SU-DHL-6 (cell line): Measurements from ENCODE around the gene CACNA2D1.

Experiments
- EZH2phosphoT487 ChIP-seq: fragments of 200-600 bp; sonication (generic), shearing (Covaris generic); conservative IDR thresholded peaks from 2 replicates; pipeline ENCODE4 v1.6.1; 2018; ENCODE audit warnings: mild to moderate bottlenecking, antibody characterized with exemption, low read length, moderate library complexity, mixed read lengths
- TF ChIP-seq, protein P1 (sequence below): fragments of 200-600 bp; sonication (generic); IDR thresholded peaks from one replicate; pipeline ENCODE4 v1.5.1; 2017; ENCODE audit warnings: antibody characterized with exemption, mild to moderate bottlenecking, low read length, moderate library complexity; ENCODE audit not compliant: insufficient read depth, poor library complexity, severe bottlenecking

DNA sequence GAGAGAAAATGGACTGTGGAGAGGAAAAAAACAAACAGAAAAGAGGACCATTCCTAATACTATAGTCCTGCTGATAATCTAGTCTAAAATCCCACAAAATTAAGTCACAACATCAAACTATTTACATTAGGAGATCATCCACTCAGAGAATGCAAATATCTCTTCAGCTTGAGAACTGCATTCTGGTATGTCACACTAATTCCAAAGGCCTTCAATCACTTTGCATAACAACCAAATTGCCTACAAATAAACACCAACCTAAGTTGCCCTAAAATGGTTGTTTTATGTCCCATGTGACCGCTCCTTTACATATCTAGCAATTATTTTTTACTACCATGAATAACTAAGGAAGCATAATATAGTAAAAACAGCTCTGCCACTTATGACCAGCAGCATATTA lies 264.3 kb downstream of the CACNA2D1 start:
- TF ChIP-seq, protein P1, sequence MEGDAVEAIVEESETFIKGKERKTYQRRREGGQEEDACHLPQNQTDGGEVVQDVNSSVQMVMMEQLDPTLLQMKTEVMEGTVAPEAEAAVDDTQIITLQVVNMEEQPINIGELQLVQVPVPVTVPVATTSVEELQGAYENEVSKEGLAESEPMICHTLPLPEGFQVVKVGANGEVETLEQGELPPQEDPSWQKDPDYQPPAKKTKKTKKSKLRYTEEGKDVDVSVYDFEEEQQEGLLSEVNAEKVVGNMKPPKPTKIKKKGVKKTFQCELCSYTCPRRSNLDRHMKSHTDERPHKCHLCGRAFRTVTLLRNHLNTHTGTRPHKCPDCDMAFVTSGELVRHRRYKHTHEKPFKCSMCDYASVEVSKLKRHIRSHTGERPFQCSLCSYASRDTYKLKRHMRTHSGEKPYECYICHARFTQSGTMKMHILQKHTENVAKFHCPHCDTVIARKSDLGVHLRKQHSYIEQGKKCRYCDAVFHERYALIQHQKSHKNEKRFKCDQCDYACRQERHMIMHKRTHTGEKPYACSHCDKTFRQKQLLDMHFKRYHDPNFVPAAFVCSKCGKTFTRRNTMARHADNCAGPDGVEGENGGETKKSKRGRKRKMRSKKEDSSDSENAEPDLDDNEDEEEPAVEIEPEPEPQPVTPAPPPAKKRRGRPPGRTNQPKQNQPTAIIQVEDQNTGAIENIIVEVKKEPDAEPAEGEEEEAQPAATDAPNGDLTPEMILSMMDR: no peak
- no peak for TF ChIP-seq EZH2phosphoT487
